ENCODE measurements around the gene CADM2. TPM values are rescaled to one million over a fixed set of nuclear protein-coding genes. Genes with fewer than 3 reads are reported as not detected.

Gene CADM2
- total and polyA plus RNA-seq, 2 experiments from 2014 or later = 13.3 to 47.5 TPM

DNA sequence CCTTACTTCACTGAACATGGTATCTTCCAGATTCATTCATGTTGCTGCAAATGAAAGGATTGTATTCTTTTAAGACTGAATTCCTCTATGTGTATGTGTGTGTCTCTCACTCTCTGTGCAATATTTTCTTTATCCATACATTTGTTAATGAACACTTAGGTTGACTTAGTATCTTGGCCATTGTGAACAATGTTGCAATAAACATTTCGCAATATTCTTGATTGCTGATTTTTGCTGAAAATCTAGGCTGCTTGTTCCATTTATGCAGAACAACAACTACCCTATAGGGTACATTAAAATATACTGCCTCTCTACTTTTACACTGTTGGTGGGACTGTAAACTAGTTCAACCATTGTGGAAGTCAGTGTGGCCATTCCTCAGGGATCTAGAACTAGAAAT is 732.4 kb downstream of the CADM2 start:
- DNase-seq (ENCODE audit: low spot score) (no peak), ATAC-seq (no peak)
- Histone ChIP-seq H4K20me1 (replicated peaks; ENCODE audit: insufficient read depth) (no peaks in the 10 kb centered on the region; the same call in 1 of the 2 replicates), H3K79me2 (replicated peaks; ENCODE audit: insufficient read depth) (no peaks in the 10 kb centered on the region), H3K27ac (ENCODE audit: low read depth) (no peak overlapping the region), H3K36me3 (ENCODE audit: insufficient read depth) (no peaks in the 10 kb centered on the region), H3K4me3 (no peak overlapping the region), H3K4me1 (ENCODE audit: insufficient read depth) (no peaks in the 10 kb centered on the region), H3K27me3 (ENCODE audit: insufficient read depth) (no peaks in the 10 kb centered on the region), H3K9me2 (ENCODE audit: insufficient read depth) (no peaks in the 10 kb centered on the region), H2AFZ (no peak overlapping the region), H3K4me2 (no peak overlapping the region), H3F3A (replicated peaks; ENCODE audit: low read depth) (no peaks in the 10 kb centered on the region)
- Mint-ChIP-seq H3K27me3 (ENCODE audit: insufficient read depth, low read depth, poor library complexity) (no peaks in the 10 kb centered on the region), H3K4me3 (no peak overlapping the region), H3K4me1 (no peaks in the 10 kb centered on the region), H3K9me3 (no peaks in the 10 kb centered on the region), H3K36me3 (ENCODE audit: low read depth) (no peaks in the 10 kb centered on the region), H3K27ac (no peak overlapping the region)
- no peak for TF ChIP-seq JUNB (IDR thresholded peaks at IDR 0.05; ENCODE audit: unreplicated experiment)
- no peak for TF ChIP-seq ETS1 (IDR thresholded peaks at IDR 0.05)
- TF ChIP-seq NANOG (IDR thresholded peaks at IDR 0.05; ENCODE audit: borderline replicate concordance) = no peak
- no peak for TF ChIP-seq STAT1 (IDR thresholded peaks at IDR 0.05; ENCODE audit: unreplicated experiment)
- no peak for TF ChIP-seq ZNF462 (CRISPR knock-in tag; IDR thresholded peaks at IDR 0.05)
- no peak for TF ChIP-seq EZH2 (IDR thresholded peaks at IDR 0.05; ENCODE audit: low read depth, unreplicated experiment)
- TF ChIP-seq EZH2phosphoT487 (IDR thresholded peaks at IDR 0.05; ENCODE audit: unreplicated experiment) = no peak
- TF ChIP-seq CTCF (conservative IDR thresholded peaks at IDR 0.05; ENCODE audit: low read depth in 2 of 2) = no peak
- TF ChIP-seq REST (IDR thresholded peaks at IDR 0.05; ENCODE audit: unreplicated experiment) = no peak
- TF ChIP-seq ZNF331 (CRISPR knock-in tag; IDR thresholded peaks at IDR 0.05; ENCODE audit: low read depth) = no peak
- no peak for TF ChIP-seq ZNF114 (CRISPR knock-in tag; IDR thresholded peaks at IDR 0.05)
- no peak for TF ChIP-seq POLR2AphosphoS5 (IDR thresholded peaks at IDR 0.05; ENCODE audit: low read depth)
